Measurements from ENCODE around the gene GID4.

The GID4 gene

GRCh38 chr17:18016426-18016825, 22.8 kb upstream of the GID4 start:
- Histone ChIP-seq H3F3A (ENCODE audit: control insufficient read depth, insufficient read depth) (no peaks in the 10 kb centered on the region), H3K27me3 (ENCODE audit: control insufficient read depth, low read length) (no peaks in the 10 kb centered on the region), H3K4me3 (ENCODE audit: low read length) (no peak overlapping the region), H3K9me3 (ENCODE audit: control insufficient read depth, insufficient read depth, low read length) (no peaks in the 10 kb centered on the region), H4K20me1 (ENCODE audit: control insufficient read depth, insufficient read depth, low read depth, low read length) (no peaks in the 10 kb centered on the region), H3K36me3 (ENCODE audit: control insufficient read depth, low read length) (peaks cover 8% of the 10 kb centered on the region), H3K4me2 (ENCODE audit: low read length) (no peak overlapping the region), H3K27ac (ENCODE audit: low read depth, low read length) (no peak overlapping the region), H3K9me2 (replicated peaks; ENCODE audit: control insufficient read depth, low read length) (no peaks in the 10 kb centered on the region), H3K79me2 (ENCODE audit: control insufficient read depth, low read length) (no peaks in the 10 kb centered on the region), H3K4me1 (ENCODE audit: control insufficient read depth, low read length) (no peaks in the 10 kb centered on the region)
- no peak for TF ChIP-seq EZH2phosphoT487 (IDR thresholded peaks at IDR 0.05; ENCODE audit: borderline replicate concordance, low read length)
- no peak for TF ChIP-seq CTCF (IDR thresholded peaks at IDR 0.05; ENCODE audit: low read depth, low read length, poor library complexity, severe bottlenecking)

- Histone ChIP-seq H3K9me3 (ENCODE audit: control insufficient read depth, insufficient read depth, low read length) (no peaks in the 10 kb centered on the region), H3K79me2 (ENCODE audit: control insufficient read depth, low read length) (no peaks in the 10 kb centered on the region), H3K27me3 (ENCODE audit: control insufficient read depth, low read length) (no peaks in the 10 kb centered on the region), H3F3A (ENCODE audit: control insufficient read depth, insufficient read depth) (no peaks in the 10 kb centered on the region), H3K27ac (ENCODE audit: low read depth, low read length) (no peak overlapping the region), H3K9me2 (replicated peaks; ENCODE audit: control insufficient read depth, low read length) (no peaks in the 10 kb centered on the region), H3K36me3 (ENCODE audit: control insufficient read depth, low read length) (peaks cover 13% of the 10 kb centered on the region), H3K4me1 (ENCODE audit: control insufficient read depth, low read length) (no peaks in the 10 kb centered on the region), H4K20me1 (ENCODE audit: control insufficient read depth, insufficient read depth, low read depth, low read length) (no peaks in the 10 kb centered on the region), H3K4me3 (ENCODE audit: low read length) (no peak overlapping the region), H3K4me2 (ENCODE audit: low read length) (no peak overlapping the region)
- TF ChIP-seq EZH2phosphoT487 (IDR thresholded peaks at IDR 0.05; ENCODE audit: borderline replicate concordance, low read length) = no peak
- TF ChIP-seq CTCF (IDR thresholded peaks at IDR 0.05; ENCODE audit: low read depth, low read length, poor library complexity, severe bottlenecking) = no peak
Observed at GRCh38 chr17:18017958-18018357, 21.2 kb upstream of the GID4 start.

GRCh38 chr17:18018411-18018921, 20.7 kb upstream of the GID4 start:
- H3K4me1 ChIP-seq (ENCODE audit: control insufficient read depth, low read length) = no peaks in the 10 kb centered on the region
- no peak overlapping the region for H3K27ac ChIP-seq (ENCODE audit: low read depth, low read length)
- no peaks in the 10 kb centered on the region for H3K27me3 ChIP-seq (ENCODE audit: control insufficient read depth, low read length)
- no peaks in the 10 kb centered on the region for H4K20me1 ChIP-seq (ENCODE audit: control insufficient read depth, insufficient read depth, low read depth, low read length)
- no peak overlapping the region for H3K4me2 ChIP-seq (ENCODE audit: low read length)
- peaks cover 13% of the 10 kb centered on the region for H3K36me3 ChIP-seq (ENCODE audit: control insufficient read depth, low read length)
- no peaks in the 10 kb centered on the region for H3K79me2 ChIP-seq (ENCODE audit: control insufficient read depth, low read length)
- no peak overlapping the region for H3K4me3 ChIP-seq (ENCODE audit: low read length)
- no peaks in the 10 kb centered on the region for H3K9me3 ChIP-seq (ENCODE audit: control insufficient read depth, insufficient read depth, low read length)
- H3K9me2 ChIP-seq (replicated peaks; ENCODE audit: control insufficient read depth, low read length) = no peaks in the 10 kb centered on the region
- TF ChIP-seq CTCF (IDR thresholded peaks at IDR 0.05; ENCODE audit: low read depth, low read length, poor library complexity, severe bottlenecking) (no peak), EZH2phosphoT487 (IDR thresholded peaks at IDR 0.05; ENCODE audit: borderline replicate concordance, low read length) (no peak)
- no peaks in the 10 kb centered on the region for H3F3A ChIP-seq (ENCODE audit: control insufficient read depth, insufficient read depth)

- peaks cover 13% of the 10 kb centered on the region for H3K36me3 ChIP-seq (ENCODE audit: control insufficient read depth, low read length)
Observed at GRCh38 chr17:18019838-18020154, 19.4 kb upstream of the GID4 start.

More at GRCh38 chr17:18019838-18020154, 19.4 kb upstream of the GID4 start:
- Histone ChIP-seq H3K9me3 (ENCODE audit: control insufficient read depth, insufficient read depth, low read length) (no peaks in the 10 kb centered on the region), H3F3A (ENCODE audit: control insufficient read depth, insufficient read depth) (no peaks in the 10 kb centered on the region), H3K4me1 (ENCODE audit: control insufficient read depth, low read length) (no peaks in the 10 kb centered on the region), H3K9me2 (replicated peaks; ENCODE audit: control insufficient read depth, low read length) (no peaks in the 10 kb centered on the region), H3K27me3 (ENCODE audit: control insufficient read depth, low read length) (no peaks in the 10 kb centered on the region), H3K4me3 (ENCODE audit: low read length) (no peak overlapping the region), H3K79me2 (ENCODE audit: control insufficient read depth, low read length) (no peaks in the 10 kb centered on the region), H3K4me2 (ENCODE audit: low read length) (no peak overlapping the region), H4K20me1 (ENCODE audit: control insufficient read depth, insufficient read depth, low read depth, low read length) (no peaks in the 10 kb centered on the region), H3K27ac (ENCODE audit: low read depth, low read length) (no peak overlapping the region)
- TF ChIP-seq EZH2phosphoT487 (IDR thresholded peaks at IDR 0.05; ENCODE audit: borderline replicate concordance, low read length) = no peak
- no peak for TF ChIP-seq CTCF (IDR thresholded peaks at IDR 0.05; ENCODE audit: low read depth, low read length, poor library complexity, severe bottlenecking)
